GM23338 (cell line): ENCODE data around the gene PVALEF. TPM values are rescaled to one million over a fixed set of nuclear protein-coding genes. Genes with fewer than 3 reads are reported as not detected.

ENCODE experiments used
- ATAC-seq: fragments of 200-7000 bp; cut with Tn5 transposase; 3 replicates; pipeline ENCODE4 v1.9.1; 2020
- DNase-seq: peaks from one replicate; pipeline ENCODE4 v3.0.0-alpha.2; 2015; ENCODE audit warnings: low spot score
- H2AFZ ChIP-seq: fragments of 200-600 bp; sonication (generic); 2 replicates; pipeline ENCODE4 v1.8.0; 2016; ENCODE audit warnings: antibody characterized with exemption, mild to moderate bottlenecking, moderate library complexity
- H3F3A ChIP-seq: fragments of 200-600 bp; sonication (generic); replicated peaks from 2 replicates; pipeline ENCODE4 v1.8.0; 2017; ENCODE audit warnings: antibody characterized with exemption, mixed run types, low read depth
- H3K27ac ChIP-seq: fragments of 200-600 bp; sonication (generic); 2 replicates; pipeline ENCODE4 v1.6.1; 2016; ENCODE audit warnings: low read depth
- H3K27me3 ChIP-seq: fragments of 200-600 bp; sonication (generic); 2 replicates; pipeline ENCODE4 v1.8.0; 2016; ENCODE audit warnings: mild to moderate bottlenecking, mixed run types, moderate library complexity; ENCODE audit not compliant: insufficient read depth
- H3K36me3 ChIP-seq: fragments of 200-600 bp; sonication (generic); 2 replicates; pipeline ENCODE4 v1.8.0; 2016; ENCODE audit warnings: mild to moderate bottlenecking; ENCODE audit not compliant: insufficient read depth
- H3K4me1 ChIP-seq: fragments of 200-600 bp; sonication (generic); 2 replicates; pipeline ENCODE4 v1.8.0; 2016; ENCODE audit warnings: mild to moderate bottlenecking, moderate library complexity; ENCODE audit not compliant: insufficient read depth
- H3K4me2 ChIP-seq: fragments of 200-600 bp; sonication (generic); 2 replicates; pipeline ENCODE4 v1.7.1; 2017; ENCODE audit warnings: mixed run types
- H3K4me3 ChIP-seq: fragments of 200-600 bp; sonication (generic); 2 replicates; pipeline ENCODE4 v1.6.1; 2016; ENCODE audit warnings: mixed run types
- H3K79me2 ChIP-seq: fragments of 200-600 bp; sonication (generic); replicated peaks from 2 replicates; pipeline ENCODE4 v1.8.0; 2017; ENCODE audit warnings: mild to moderate bottlenecking; ENCODE audit not compliant: insufficient read depth
- H3K9me2 ChIP-seq: fragments of 200-600 bp; sonication (generic); 2 replicates; pipeline ENCODE4 v1.8.0; 2017; ENCODE audit not compliant: insufficient read depth
- H4K20me1 ChIP-seq: fragments of 200-600 bp; sonication (generic); replicated peaks from 2 replicates; pipeline ENCODE4 v1.8.0; 2017; ENCODE audit warnings: mild to moderate bottlenecking; ENCODE audit not compliant: insufficient read depth
- H3K27ac Mint-ChIP-seq: 2 replicates; pipeline ENCODE4 v1.8.0; 2020; ENCODE audit warnings: inconsistent platforms, mild to moderate bottlenecking, moderate library complexity, mixed read lengths
- H3K27me3 Mint-ChIP-seq: 3 replicates; pipeline ENCODE4 v1.8.0; 2022; ENCODE audit warnings: low read depth, mild to moderate bottlenecking, moderate library complexity, mixed read lengths, inconsistent platforms; ENCODE audit not compliant: insufficient read depth, poor library complexity
- H3K36me3 Mint-ChIP-seq: 3 replicates; pipeline ENCODE4 v1.8.0; 2021; ENCODE audit warnings: low read depth, mild to moderate bottlenecking, inconsistent platforms, moderate library complexity, mixed read lengths
- H3K4me1 Mint-ChIP-seq: 3 replicates; pipeline ENCODE4 v1.8.0; 2020; ENCODE audit warnings: mild to moderate bottlenecking, inconsistent platforms, mixed read lengths
- H3K4me3 Mint-ChIP-seq: 3 replicates; pipeline ENCODE4 v1.8.0; 2021; ENCODE audit warnings: moderate library complexity, mild to moderate bottlenecking, inconsistent platforms, mixed read lengths
- H3K9me3 Mint-ChIP-seq: 3 replicates; pipeline ENCODE4 v1.8.0; 2020; ENCODE audit warnings: moderate library complexity, mild to moderate bottlenecking, inconsistent platforms, mixed read lengths
- CREB1 ChIP-seq: fragments of 250-450 bp; sonication (Bioruptor Pico); IDR thresholded peaks from 2 replicates; pipeline ENCODE4 v1.5.0; 2020; ENCODE audit warnings: low read depth, mild to moderate bottlenecking, moderate library complexity
- EZH2 ChIP-seq: fragments of 200-600 bp; sonication (generic); IDR thresholded peaks from one replicate; pipeline ENCODE4 v1.8.0; 2017; ENCODE audit warnings: antibody characterized with exemption, mild to moderate bottlenecking, low read depth; ENCODE audit not compliant: unreplicated experiment
- EZH2phosphoT487 ChIP-seq: fragments of 200-600 bp; sonication (generic); IDR thresholded peaks from one replicate; pipeline ENCODE4 v1.8.1; 2018; ENCODE audit warnings: antibody characterized with exemption; ENCODE audit not compliant: unreplicated experiment
- JUNB ChIP-seq: IDR thresholded peaks from one replicate; pipeline ENCODE4 v1.6.1; 2016; ENCODE audit warnings: antibody characterized with exemption; ENCODE audit not compliant: unreplicated experiment
- NANOG ChIP-seq: IDR thresholded peaks from 2 replicates; pipeline ENCODE4 v1.6.1; 2016; ENCODE audit warnings: antibody characterized with exemption, borderline replicate concordance
- POLR2AphosphoS5 ChIP-seq: IDR thresholded peaks from 2 replicates; pipeline ENCODE4 v1.6.1; 2016; ENCODE audit warnings: antibody characterized with exemption, low read depth
- STAT1 ChIP-seq: IDR thresholded peaks from one replicate; pipeline ENCODE4 v1.6.1; 2016; ENCODE audit warnings: antibody characterized with exemption; ENCODE audit not compliant: unreplicated experiment
- ZNF114 ChIP-seq: fragments of 250-450 bp; sonication (Bioruptor Pico); IDR thresholded peaks from 2 replicates; pipeline ENCODE4 v1.5.0; 2020; ENCODE audit warnings: mild to moderate bottlenecking, moderate library complexity
- ZNF331 ChIP-seq: fragments of 250-450 bp; sonication (Bioruptor Pico); IDR thresholded peaks from 2 replicates; pipeline ENCODE4 v1.5.0; 2020; ENCODE audit warnings: low read depth, mild to moderate bottlenecking, moderate library complexity
- ZNF462 ChIP-seq: fragments of 250-450 bp; sonication (Bioruptor Pico); IDR thresholded peaks from 2 replicates; pipeline ENCODE4 v1.5.0; 2020; ENCODE audit warnings: mild to moderate bottlenecking, moderate library complexity
- polyA plus RNA-seq: library from polyadenylated mRNA; unstranded; fragments of >200 nt; fragmentation: Nextera tagmentation; extraction: Ambion mirVana; gene quantifications from 2 replicates; pipeline ENCODE4 v1.2.1, GENCODE V29; 2016
- total RNA-seq: library from RNA; depleted of rRNA; stranded (reverse); fragments of >200 nt; shearing (Covaris generic); gene quantifications from 2 replicates; pipeline ENCODE4 v1.2.3, GENCODE V29; 2014
- TF ChIP-seq, protein P1 (sequence below): IDR thresholded peaks from 2 replicates; pipeline ENCODE4 v1.6.1; 2016; ENCODE audit warnings: antibody characterized with exemption
- TF ChIP-seq, protein P2 (sequence below): IDR thresholded peaks from one replicate; pipeline ENCODE4 v1.6.1; 2018; ENCODE audit warnings: antibody characterized with exemption; ENCODE audit not compliant: unreplicated experiment

Gene PVALEF
- total and polyA plus RNA-seq, 2 experiments from 2014 or later = not detected

GRCh38 chr17:81161536-81161935, 3.8 kb upstream of the PVALEF start (continued):
- no peak for TF ChIP-seq POLR2AphosphoS5
- TF ChIP-seq, protein P1, sequence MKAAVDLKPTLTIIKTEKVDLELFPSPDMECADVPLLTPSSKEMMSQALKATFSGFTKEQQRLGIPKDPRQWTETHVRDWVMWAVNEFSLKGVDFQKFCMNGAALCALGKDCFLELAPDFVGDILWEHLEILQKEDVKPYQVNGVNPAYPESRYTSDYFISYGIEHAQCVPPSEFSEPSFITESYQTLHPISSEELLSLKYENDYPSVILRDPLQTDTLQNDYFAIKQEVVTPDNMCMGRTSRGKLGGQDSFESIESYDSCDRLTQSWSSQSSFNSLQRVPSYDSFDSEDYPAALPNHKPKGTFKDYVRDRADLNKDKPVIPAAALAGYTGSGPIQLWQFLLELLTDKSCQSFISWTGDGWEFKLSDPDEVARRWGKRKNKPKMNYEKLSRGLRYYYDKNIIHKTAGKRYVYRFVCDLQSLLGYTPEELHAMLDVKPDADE = no peak

- H3F3A ChIP-seq = no peaks in the 10 kb centered on the region
- Mint-ChIP-seq H3K27me3 (peaks cover 3% of the 10 kb centered on the region), H3K4me1 (no peaks in the 10 kb centered on the region), H3K9me3 (no peaks in the 10 kb centered on the region), H3K36me3 (no peaks in the 10 kb centered on the region), H3K27ac (no peak overlapping the region), H3K4me3 (no peak overlapping the region)
- ATAC-seq (no peak), DNase-seq (no peak)
- H3K27ac ChIP-seq = no peak overlapping the region
- H3K4me2 ChIP-seq = no peak overlapping the region
- H3K79me2 ChIP-seq = no peaks in the 10 kb centered on the region
- H3K27me3 ChIP-seq = no peaks in the 10 kb centered on the region
- no peaks in the 10 kb centered on the region for H3K9me2 ChIP-seq
- no peaks in the 10 kb centered on the region for H3K4me1 ChIP-seq
- H4K20me1 ChIP-seq = no peaks in the 10 kb centered on the region
- no peak overlapping the region for H3K4me3 ChIP-seq
- no peaks in the 10 kb centered on the region for H3K36me3 ChIP-seq
- no peak overlapping the region for H2AFZ ChIP-seq
- TF ChIP-seq, protein P1 = no peak
- TF ChIP-seq, protein P2, sequence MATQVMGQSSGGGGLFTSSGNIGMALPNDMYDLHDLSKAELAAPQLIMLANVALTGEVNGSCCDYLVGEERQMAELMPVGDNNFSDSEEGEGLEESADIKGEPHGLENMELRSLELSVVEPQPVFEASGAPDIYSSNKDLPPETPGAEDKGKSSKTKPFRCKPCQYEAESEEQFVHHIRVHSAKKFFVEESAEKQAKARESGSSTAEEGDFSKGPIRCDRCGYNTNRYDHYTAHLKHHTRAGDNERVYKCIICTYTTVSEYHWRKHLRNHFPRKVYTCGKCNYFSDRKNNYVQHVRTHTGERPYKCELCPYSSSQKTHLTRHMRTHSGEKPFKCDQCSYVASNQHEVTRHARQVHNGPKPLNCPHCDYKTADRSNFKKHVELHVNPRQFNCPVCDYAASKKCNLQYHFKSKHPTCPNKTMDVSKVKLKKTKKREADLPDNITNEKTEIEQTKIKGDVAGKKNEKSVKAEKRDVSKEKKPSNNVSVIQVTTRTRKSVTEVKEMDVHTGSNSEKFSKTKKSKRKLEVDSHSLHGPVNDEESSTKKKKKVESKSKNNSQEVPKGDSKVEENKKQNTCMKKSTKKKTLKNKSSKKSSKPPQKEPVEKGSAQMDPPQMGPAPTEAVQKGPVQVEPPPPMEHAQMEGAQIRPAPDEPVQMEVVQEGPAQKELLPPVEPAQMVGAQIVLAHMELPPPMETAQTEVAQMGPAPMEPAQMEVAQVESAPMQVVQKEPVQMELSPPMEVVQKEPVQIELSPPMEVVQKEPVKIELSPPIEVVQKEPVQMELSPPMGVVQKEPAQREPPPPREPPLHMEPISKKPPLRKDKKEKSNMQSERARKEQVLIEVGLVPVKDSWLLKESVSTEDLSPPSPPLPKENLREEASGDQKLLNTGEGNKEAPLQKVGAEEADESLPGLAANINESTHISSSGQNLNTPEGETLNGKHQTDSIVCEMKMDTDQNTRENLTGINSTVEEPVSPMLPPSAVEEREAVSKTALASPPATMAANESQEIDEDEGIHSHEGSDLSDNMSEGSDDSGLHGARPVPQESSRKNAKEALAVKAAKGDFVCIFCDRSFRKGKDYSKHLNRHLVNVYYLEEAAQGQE = no peak
- TF ChIP-seq ZNF462 (CRISPR knock-in tag) (no peak), EZH2 (no peak), ZNF114 (no peak), EZH2phosphoT487 (no peak), STAT1 (no peak), POLR2AphosphoS5 (no peak), ZNF331 (CRISPR knock-in tag) (no peak), JUNB (no peak), CREB1 (CRISPR knock-in tag) (no peak), NANOG (no peak)
These were observed 3.3 kb upstream of the PVALEF start for GRCh38 chr17:81161972-81162371.
